ENCODE results near the gene MAML2. TPM values are rescaled to one million over a fixed set of nuclear protein-coding genes. Genes with fewer than 3 reads are reported as not detected.

The MAML2 gene
- polyA plus RNA-seq, 12 donors = 4.5 to 17.5 (median 5.7) TPM; not detected in 1

DNA sequence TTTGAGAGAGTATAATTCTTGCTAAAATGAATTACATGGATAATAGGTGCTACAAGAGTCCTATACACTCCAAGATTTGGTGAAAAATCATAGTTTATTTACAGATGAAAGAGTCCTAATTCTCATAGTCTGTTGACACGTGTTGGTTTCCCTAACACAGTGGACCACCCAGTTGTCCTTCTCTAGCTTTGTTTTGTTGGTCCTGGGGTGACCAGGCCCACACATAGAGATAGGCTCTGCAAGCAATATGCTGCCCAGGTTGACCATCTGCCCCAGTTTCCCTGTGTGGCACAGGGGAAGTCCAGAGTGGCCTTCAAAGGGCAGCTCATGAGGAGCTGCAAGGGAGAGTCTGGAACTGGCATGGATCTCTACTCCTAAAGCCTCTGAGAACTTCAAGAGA, 184.9 kb downstream of the MAML2 start:
- DNase-seq = no peak

DNA sequence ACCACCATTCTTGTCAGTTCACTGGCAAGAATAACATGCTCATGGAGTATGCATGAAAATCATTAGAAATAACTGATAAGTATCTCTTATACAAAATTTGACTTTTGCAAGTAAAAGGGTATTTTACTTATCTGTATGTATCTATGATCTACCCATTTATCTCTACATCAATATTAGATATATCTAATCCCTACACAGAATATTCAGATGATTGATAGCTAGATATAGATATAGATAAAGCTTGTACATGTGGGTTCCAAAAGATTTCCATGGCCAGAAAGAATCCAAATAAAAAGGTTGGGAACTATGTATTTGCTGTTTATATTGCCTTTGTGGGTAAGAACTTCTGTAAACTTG, 185.5 kb downstream of the MAML2 start:
- DNase-seq = no peak

DNA sequence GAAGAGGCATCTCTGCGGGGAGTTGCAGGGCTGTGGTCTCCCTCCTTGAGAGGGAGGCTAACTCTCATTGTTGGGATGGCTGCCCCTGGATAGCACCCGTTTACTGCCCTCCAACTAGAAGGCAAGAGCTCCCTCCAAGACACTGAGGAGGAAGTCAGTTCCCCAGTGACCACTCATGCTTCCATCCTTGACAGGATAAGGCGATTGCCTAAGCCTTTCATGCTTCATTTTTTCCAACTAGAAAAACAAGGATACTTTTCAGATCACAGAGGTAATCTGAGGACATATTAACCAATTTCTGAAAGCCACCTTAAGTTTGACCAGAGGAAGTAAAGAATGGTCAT, 186.6 kb downstream of the MAML2 start:
- DNase-seq = no peak

DNA sequence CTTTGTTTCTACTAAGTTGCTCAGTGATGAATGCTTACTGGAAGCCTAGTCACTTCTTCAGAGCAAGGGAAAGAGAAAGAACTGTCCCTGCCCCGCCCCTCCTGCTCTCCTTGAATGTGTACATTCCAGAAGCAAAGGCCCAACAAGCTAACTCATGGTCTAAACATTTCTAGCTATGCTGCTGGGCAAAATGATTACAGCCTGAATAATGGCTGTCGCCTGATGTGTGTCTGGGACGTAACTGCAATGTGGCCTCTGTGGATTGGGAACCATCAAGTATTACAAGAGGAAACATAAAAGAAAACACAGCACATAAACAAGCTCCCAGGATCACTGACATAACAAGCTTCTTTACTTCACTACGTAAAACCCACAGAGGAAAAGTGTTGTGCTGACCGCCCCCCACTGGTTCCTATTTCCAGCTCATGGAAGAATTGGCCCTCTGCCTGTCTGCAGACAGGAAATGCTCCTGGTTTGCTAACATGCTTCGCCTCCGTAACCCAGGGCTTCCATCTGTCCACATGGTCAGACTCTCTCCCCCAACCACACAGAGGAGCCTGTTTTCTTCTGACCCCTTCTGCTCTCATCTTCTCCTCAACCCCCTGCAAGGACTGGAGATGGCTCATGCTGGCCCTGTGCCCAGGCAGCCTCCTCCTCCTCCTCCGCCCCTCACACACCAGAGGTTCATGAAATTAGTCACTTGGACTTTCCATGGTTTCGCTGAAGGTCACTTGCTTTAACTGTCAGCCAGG, 187.2 kb downstream of the MAML2 start:
- DNase-seq = peak; percentile 80

DNA sequence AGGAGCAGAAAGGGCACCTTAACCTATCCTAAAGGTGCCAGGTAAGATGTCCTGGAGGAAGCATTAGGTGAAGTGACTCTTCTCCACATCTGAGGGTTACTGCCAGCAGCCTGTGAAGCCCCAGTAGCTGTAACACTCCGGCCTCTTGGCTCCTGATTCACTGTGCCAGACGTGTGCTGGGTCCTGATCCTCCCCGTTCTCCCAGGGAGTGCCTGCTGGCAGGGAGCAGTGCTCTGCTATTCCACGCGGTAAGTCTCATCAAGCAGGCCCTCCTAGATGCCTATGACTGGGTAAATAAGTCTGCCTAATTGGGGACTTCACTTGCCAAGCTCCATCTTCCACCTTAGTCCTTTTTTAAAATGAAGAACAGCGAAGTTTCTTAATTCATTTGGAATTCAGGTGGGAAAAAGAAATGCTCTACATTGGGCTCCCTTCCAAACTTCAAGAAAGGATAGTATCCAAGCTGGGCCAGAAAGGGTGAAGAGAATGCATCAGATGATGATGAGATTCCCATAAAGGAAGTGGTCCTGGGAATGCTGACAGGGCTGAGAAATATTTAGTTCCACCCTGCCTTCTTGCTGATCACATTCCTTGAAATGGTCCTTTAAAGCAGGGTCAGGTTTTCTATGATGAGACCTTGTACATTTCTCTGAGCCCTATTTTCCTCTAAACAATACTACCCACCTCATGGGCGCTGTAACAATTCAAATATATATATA, 188.0 kb downstream of the MAML2 start:
- no peak for DNase-seq

DNA sequence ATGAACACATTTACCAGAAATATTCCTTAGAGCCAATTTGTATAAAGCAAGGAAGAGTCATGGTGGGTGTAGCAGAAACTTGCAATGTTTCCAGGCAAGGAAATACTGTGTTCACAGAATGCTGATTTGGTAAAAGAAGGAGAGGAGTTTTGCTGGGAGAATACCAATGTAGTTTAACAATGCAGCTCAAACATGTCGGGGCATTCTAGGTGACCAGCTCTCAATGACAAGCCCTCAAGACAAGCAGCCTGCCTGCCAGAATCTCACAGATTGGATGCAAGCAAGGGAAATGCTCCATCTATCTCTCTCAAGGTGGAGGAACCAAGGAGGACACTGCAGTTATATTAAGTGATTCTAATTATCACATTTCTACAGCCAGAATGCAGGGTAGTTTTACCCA, 190.4 kb downstream of the MAML2 start:
- DNase-seq = no peak

DNA sequence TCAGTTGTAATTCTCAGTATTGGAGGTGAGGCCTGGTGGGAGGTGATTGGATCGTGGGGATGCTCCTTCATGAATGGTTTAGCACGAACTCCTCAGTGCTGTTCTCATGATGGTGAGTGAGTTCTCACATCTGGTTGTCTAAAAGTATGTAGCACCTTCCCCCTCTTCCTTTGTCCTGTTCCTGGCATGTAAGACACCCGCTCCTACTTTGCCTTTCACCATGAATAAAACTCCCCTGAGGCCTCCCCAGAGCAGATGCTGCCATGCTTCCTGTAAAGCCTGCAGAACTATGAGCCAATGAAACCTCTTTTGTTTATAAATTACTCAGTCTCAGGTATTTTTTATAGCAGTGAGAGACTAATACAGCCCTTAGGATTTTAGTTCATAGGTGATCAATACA, 191.5 kb downstream of the MAML2 start:
- DNase-seq = no peak

DNA sequence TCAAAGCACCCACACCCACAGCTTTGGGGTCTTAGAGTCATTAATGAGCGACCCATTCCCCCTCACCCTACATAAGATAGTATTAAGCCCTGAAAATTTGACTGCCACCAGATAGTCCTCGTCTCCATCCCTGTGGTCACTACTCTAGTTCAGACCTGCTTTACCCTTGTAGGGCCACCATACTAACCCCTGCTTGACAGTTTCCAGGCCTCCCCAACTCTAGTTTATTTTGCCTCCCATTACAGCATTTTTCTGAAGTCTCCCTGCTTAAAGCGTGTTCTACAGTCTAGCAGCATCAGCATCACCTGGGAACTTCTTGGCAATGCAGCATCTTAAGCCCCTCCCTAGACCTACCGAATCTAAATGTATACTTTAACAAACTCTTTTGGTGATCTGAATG, 192.4 kb downstream of the MAML2 start:
- DNase-seq = no peak

DNA sequence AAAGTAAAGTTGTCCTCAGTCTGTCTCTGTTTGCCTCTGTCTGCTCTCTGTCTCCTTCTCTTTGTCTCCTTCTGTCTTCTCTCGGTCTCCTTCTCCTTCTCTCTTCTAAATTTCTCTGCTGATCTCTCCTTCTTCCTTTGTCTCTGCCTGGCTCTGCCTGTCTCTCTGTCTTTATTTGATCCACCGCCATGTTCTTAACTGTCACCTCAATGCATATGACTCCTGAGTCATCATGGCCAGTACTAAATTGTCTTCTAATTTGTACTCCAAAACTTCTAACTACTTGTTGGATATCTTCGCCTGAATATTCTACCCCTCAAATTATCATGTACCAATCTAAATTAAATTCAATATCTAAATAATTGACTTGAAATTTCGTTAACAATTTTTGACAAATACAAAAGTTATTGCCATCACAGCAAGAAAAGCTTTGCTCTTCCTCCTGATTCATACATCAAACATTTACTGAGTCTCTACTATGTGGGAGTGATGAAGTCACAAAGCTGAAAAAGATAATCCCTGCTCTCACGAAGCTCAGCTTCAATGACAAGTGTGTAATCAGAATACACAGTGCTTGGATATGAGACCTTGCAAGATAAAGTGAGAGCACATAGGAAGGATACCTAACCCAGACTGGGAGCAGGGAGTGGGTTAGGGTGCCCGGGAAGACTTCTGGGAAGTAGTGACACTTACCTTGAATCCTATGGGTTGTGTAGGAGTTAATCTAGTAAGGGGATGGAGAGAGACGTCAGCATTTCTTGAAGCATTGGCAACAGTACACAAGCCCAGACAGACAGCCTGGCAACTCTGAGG, 193.0 kb downstream of the MAML2 start:
- no peak for DNase-seq

DNA sequence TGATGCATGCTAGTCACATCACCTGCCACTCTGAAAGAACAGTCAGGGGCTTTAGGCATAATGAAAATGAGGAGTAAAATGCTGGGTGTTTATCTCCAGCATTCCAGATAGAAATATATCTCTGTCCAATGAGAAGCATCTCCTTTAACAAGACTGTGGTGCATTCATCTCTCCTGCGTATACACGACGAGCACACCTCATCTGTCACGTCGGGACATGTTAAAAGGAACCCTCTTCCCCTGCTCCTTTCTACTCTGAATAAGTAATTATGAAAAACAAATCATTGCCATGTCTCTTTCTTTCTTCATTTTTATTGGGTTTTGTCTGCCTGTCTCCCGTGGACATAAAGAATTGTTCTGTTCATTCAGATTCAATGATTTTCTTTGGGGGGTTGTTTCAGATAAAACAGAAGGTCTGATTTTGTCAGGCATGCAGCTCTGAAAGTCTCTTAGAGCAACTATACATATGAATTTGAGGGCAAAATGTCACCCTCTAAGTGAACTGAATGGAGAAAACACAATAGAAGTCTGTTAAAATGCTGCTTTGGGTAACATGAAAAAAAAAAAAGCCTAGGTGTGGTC, 195.0 kb downstream of the MAML2 start:
- DNase-seq = no peak

DNA sequence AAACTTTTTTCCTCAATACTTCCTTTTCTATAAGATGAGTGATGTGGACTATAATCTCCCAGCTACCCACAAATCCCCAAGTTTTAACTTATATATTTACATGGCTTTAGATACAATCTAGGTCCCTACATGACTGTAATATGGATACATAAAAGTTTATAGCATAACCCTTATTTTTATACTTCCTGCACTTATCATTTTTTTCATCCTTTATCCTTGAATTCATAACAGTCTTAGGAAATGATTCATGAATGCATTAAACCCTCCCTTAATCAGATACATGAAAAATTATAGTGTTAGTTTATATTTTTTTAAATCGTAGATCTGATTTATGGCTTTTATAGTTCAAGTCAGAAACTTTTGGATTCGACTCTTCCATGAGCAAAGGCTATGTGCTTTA, 195.8 kb downstream of the MAML2 start:
- no peak for DNase-seq

DNA sequence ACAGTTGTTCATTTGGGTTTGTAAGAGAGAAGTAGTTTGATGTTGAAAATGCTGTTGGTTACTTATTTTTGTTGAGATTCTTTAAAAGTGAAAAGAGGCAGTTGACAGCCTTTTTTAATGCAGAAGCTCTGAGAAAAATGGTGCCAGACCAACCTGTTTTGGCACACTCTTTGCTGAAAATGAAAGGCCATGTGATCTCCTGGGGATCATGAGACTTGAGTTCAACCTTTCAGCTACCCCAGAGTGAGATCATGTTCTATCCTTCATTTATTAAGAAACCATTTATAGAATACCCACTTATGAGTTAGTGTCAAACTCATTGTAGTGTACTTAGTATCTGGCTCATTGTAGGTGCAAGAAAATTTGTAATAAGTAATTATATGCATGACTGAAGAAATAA, 196.2 kb downstream of the MAML2 start:
- DNase-seq = no peak

DNA sequence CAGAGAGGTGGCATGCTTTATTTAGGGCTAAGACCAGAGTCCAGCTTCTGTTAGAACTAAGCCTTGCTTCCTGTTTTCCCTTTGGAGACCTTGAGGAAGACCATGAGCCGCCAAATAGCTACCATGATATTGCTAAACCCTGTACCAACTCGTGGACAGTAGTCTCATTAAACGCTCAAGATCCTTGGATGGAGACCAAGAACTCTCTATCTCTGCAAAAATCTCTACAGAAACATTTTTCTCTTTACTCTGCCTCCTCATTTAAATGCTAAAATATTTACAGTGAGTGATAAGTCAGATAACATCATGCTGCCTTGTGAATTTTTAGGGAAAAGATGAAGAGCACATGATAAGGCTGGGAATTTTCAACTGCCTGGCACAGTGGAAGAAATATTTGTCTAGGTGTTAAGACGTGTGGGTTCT, 197.8 kb downstream of the MAML2 start:
- DNase-seq = no peak

DNA sequence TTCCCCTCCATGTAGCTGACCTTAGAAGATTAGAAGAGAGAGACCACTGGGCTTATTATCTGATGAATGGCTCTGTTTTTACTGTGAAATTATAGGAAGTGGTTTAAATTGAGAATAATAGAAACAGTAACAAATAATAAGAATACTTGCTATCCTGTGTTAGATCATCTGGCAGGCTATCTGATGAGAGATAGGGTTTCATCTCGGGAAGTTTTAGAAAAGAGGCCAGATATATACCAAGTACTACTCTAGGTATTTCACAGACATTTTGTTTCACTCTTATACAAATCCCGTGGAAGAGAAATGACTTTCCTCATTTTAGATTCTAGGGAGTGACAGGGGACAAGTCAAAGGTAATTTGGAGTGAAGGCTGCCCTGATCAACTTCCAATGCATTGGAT, 198.4 kb downstream of the MAML2 start:
- DNase-seq = no peak

DNA sequence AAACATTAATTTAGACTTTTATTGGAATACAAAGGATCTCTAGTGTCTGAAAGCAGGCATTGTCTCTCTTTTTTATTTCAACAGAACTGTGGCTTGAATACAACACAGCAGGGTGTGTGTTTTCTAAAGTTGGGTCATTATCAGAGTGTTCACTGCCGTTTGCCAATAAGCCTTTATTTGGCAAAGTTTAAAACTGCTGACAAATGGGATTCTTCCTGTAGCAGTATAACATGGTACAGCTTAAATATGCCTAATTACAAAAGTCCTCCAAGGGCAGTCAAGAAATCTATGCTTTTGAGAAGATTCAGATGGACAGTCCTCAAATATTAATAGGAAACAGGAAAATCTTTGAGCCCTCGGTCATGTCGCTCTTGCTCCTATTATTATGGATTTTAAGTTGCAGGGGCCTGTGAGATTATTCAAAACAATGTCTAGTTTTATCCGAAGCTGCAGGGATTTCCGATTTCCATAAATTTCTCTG, 199.9 kb downstream of the MAML2 start:
- DNase-seq = no peak

DNA sequence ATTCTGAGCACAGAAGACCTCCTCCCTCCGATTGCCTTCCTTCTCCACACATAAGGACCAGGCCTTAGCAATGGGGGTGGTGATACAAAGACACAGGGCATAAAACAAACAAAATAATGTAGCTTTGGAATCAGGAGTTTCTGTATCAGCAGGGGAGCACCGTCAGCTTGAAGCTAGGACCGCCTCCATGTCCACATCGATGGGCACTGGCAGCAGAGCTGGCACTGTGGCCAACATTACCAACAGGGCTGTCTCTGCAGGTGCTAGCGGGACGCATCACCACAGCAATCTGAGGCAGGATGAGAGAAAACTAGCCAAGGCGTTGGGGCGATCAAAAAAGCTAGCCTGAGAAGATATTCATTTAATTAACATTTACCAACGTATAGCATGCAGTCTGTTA, 201.4 kb downstream of the MAML2 start:
- DNase-seq = no peak

DNA sequence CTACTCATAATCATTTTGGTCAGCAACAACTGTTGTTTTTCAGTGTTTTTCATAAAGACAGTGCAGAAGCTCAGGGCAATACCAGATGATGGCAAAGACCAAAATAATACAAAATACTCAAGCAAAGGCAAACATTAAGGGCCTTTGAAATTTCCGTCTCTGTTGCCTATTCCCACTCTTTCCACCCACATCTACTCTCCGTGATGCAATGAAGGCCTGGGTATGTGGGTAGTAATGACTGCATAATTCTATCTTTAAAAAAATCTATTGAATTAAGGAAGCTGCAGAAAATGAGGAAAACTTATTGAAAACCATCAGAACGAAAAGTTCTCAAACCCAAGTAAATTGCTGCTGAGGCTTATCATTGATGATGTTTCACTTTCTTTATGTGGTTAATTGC, 203.3 kb downstream of the MAML2 start:
- DNase-seq = no peak

DNA sequence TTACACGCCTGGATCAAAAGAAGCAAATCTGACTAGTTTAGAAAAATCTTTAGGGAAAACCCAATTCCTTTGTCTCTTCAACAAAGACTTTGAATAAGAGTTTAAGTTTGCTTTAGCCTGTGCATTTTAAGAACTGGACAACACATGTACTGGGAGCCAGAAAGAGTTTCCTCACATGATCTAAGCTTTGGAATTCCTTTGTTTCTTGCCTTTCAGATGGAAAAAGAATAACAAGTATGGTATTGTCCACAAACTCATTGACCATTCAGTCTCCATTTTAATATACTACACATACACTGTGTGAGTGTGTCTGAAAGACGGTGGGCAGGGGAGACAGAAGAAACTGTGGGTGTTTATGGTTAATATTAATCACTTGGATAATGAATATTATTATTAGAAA, 205.6 kb downstream of the MAML2 start:
- no peak for DNase-seq

DNA sequence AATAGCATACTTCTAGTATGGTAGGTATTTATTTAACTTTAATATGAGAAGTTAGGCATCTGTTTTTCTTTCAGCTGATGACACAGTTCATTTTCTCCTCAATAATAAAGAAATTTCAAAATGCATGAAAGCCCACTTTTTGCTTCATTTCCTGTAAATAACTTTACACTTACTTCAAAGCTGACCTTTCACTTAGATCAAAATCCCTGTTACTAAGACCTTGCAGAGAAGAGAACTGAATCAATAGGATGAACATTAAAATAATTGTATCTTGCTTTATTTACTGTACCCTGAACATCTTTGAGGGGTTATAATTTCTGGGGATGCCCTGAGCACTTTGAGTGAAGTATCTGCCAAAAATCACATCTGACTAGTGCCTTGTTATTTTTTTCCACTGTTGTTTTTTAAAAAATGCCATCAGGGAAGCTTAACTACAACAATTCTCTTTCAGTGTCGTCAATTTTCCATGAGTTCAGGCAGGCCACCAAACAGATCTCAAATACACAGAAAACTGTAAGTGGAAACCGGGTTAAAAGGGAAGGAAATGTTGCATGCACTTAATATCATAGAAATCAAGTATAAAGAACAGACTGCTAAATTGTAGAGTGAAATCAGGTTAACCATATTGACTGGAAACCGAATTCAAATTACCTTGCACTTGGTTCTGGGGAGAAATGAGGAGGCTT, 206.2 kb downstream of the MAML2 start:
- DNase-seq = no peak

DNA sequence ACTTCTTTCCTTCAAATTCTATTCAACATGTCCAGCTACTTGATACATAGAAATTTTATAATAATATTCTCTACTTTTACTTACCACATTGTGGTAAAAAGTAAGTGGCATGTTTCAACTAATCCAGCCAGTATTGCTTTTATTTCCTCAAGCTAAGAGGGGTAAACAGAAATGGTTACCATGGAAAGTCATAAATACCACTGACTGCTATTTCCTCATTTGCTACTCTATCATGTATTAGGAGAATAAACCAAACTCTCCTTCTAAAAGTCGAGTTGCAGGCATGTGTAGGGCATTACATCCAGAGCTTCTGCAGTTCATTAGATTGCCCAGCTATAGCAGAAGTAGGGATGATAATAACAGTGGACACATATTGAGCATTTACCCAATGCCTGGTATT, 208.4 kb downstream of the MAML2 start:
- DNase-seq = no peak

DNA sequence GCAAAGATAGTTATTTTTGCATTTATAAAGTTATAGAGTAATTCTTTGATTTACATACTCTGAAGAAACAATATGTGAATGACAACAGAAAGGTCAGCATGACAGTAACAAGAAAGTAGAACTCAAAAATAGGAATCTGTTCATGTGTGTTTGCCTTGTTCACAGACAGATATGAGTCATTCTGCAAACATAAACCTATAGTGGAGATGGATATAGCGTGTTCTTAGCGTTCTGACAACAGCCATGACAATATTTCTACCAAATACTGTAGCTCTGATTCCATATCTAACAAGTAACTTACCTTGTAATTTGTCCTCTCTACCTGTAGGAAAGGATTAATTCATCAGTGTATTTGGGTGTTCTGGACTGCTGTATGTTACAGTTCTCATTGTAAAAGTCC, 210.6 kb downstream of the MAML2 start:
- no peak for DNase-seq

DNA sequence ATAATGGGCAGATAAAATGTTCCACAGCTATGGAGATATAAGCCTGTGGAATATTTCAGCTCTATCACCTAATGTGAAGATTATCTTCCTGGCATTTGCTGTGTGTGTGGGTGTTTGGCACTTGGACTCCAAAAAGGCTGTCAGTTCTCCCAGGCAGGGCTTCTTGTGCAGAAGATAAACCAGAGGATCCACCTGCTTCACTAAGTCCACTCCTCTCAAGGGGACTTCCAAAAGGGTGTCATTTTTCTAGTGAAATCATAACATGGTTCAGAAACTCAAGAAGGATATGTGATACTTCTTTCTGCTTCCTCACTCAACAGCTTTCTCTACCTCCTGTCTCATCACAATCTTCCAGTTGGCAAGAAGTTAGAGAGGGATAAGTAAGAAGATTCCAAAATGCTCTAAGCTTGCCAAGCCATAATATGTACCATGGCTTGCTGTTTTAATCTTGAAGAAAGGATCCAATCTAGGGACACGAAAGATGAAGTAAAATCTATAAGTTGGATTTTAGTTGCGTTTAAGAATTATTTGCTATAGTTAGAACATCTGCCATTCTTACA, 212.9 kb downstream of the MAML2 start:
- no peak for DNase-seq

All from muscle of arm (tissue), 12 donors.